Ishikawa (cell line): ENCODE measurements around the gene CYP8B1.

Experiments used
- CREB1 ChIP-seq: IDR thresholded peaks from 2 replicates; pipeline ENCODE4 v1.6.1; 2012; ENCODE audit warnings: low read depth
- EGR1 ChIP-seq: IDR thresholded peaks from 2 replicates; pipeline ENCODE4 v1.6.1; 2012
- EP300 ChIP-seq: IDR thresholded peaks from 2 replicates; pipeline ENCODE4 v1.6.1; 2012; ENCODE audit warnings: borderline replicate concordance
- FOXM1 ChIP-seq: IDR thresholded peaks from 2 replicates; pipeline ENCODE4 v1.6.1; 2012; ENCODE audit warnings: low read depth, borderline replicate concordance
- MAX ChIP-seq: IDR thresholded peaks from 2 replicates; pipeline ENCODE4 v1.6.1; 2012
- NFIC ChIP-seq: IDR thresholded peaks from 2 replicates; pipeline ENCODE4 v1.6.1; 2012
- RAD21 ChIP-seq: IDR thresholded peaks from 2 replicates; pipeline ENCODE4 v1.6.1; 2012; ENCODE audit warnings: low read depth
- REST ChIP-seq: IDR thresholded peaks from 2 replicates; pipeline ENCODE4 v1.6.1; 2012; ENCODE audit warnings: low read depth, mild to moderate bottlenecking
- TAF1 ChIP-seq: IDR thresholded peaks from 2 replicates; pipeline ENCODE4 v1.6.1; 2012; ENCODE audit warnings: low read depth, mild to moderate bottlenecking
- TCF12 ChIP-seq: IDR thresholded peaks from 2 replicates; pipeline ENCODE4 v1.6.1; 2012; ENCODE audit warnings: low read depth
- TEAD4 ChIP-seq: IDR thresholded peaks from 2 replicates; pipeline ENCODE4 v1.6.1; 2012
- USF1 ChIP-seq: IDR thresholded peaks from 2 replicates; pipeline ENCODE4 v1.6.1; 2012
- YY1 ChIP-seq: IDR thresholded peaks from 2 replicates; pipeline ENCODE4 v1.6.1; 2012; ENCODE audit warnings: low read depth
- ZBTB7A ChIP-seq: IDR thresholded peaks from 2 replicates; pipeline ENCODE4 v1.6.1; 2012; ENCODE audit warnings: low read depth

The CYP8B1 gene

GRCh38 chr3:42822828-42823227, 52.9 kb downstream of the CYP8B1 start:
- TF ChIP-seq TAF1, result no peak
- TF ChIP-seq MAX, result no peak
- no peak for TF ChIP-seq TCF12
- TF ChIP-seq CREB1, result no peak
- TF ChIP-seq FOXM1, result no peak
- no peak for TF ChIP-seq NFIC
- TF ChIP-seq TEAD4, result no peak
- TF ChIP-seq REST, result no peak
- no peak for TF ChIP-seq ZBTB7A
- TF ChIP-seq EP300, result no peak
- no peak for TF ChIP-seq USF1
- TF ChIP-seq RAD21, result no peak
- no peak for TF ChIP-seq YY1
- no peak for TF ChIP-seq EGR1
